ENCODE data around the gene SLC39A11. TPM values are rescaled to one million over a fixed set of nuclear protein-coding genes. Genes with fewer than 3 reads are reported as not detected.

SLC39A11 gene
- total RNA-seq, 4 donors from 2014 or later, result 23.0 to 30.9 (median 27.6) TPM

DNA sequence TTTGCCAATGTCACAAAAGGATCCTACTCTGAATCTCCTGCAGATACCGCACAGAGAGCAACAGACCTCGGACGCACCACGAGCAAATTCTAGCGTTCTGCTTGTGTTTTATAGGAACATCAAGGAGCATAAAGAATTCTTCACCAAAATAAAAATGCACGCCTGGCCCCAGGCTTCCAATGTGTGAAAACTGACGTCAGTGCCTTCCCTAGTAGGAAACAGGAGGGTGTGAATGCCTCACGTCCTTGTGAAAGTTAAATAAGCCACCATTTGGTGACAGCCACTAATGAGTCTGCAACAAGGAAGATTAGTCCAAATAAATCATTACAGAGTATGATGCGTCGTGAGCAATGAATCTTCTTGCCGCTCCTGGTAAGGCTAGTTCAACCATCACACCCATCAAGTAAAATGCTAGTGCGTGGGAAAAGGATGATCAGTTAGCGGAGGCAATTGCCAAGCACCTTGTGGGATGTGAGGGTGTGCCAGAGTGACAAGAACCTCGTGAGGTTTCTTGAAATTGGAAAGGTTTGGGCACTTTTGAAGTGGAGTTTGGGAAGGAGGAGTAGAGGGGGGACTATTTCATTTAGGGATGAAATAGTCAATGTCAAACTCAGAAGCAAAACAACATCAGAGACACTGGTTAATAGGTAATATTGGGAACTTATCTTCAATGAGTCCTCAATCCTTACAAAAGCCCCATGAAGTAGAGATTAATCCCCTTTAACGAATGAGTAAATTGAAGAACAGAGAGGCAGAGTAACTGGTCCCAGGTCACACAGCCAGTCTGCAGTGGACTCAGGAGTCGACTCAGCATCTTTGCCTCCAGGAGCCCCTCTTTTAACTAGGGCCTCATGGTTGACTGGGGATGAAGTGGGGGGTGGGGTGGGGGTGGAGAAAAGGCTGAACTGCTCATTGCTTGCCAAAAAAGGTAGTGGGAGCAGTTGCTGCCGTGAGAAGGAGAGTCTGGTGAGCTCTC lies 238.8 kb downstream of the SLC39A11 start:
- H3K4me3 ChIP-seq, result no peak overlapping the region
- no peak for DNase-seq
- WGBS, 2 donors, result 77 to 79% methylated on average over 17 of the region's 17 CpGs
- intact Hi-C loops (cut with DNase I), result no loop called here
- H3K36me3 ChIP-seq, result no peaks in the 10 kb centered on the region
- H3K9me3 ChIP-seq, result no peaks in the 10 kb centered on the region
- no peak overlapping the region for H3K27ac ChIP-seq
- H3K27me3 ChIP-seq, result no peaks in the 10 kb centered on the region
- TF ChIP-seq, protein P1, sequence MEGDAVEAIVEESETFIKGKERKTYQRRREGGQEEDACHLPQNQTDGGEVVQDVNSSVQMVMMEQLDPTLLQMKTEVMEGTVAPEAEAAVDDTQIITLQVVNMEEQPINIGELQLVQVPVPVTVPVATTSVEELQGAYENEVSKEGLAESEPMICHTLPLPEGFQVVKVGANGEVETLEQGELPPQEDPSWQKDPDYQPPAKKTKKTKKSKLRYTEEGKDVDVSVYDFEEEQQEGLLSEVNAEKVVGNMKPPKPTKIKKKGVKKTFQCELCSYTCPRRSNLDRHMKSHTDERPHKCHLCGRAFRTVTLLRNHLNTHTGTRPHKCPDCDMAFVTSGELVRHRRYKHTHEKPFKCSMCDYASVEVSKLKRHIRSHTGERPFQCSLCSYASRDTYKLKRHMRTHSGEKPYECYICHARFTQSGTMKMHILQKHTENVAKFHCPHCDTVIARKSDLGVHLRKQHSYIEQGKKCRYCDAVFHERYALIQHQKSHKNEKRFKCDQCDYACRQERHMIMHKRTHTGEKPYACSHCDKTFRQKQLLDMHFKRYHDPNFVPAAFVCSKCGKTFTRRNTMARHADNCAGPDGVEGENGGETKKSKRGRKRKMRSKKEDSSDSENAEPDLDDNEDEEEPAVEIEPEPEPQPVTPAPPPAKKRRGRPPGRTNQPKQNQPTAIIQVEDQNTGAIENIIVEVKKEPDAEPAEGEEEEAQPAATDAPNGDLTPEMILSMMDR (IDR thresholded peaks at IDR 0.05), result no peak
- TF ChIP-seq POLR2A (IDR thresholded peaks at IDR 0.05), result no peak
- H3K4me1 ChIP-seq, result no peaks in the 10 kb centered on the region

- 84 to 85% methylated on average over 5 of the region's 5 CpGs for WGBS, 2 donors
- H3K4me3 ChIP-seq, result no peak overlapping the region
- TF ChIP-seq, protein P1 (IDR thresholded peaks at IDR 0.05), result no peak
- TF ChIP-seq POLR2A (IDR thresholded peaks at IDR 0.05), result no peak
- no peak overlapping the region for H3K27ac ChIP-seq
- H3K27me3 ChIP-seq, result no peaks in the 10 kb centered on the region
- no peak for DNase-seq
- no peaks in the 10 kb centered on the region for H3K9me3 ChIP-seq
- intact Hi-C loops (cut with DNase I), result no loop called here
- no peaks in the 10 kb centered on the region for H3K4me1 ChIP-seq
- peaks cover 0 to 3% (median 0%) of the 10 kb centered on the region in 3 donors for H3K36me3 ChIP-seq
These were observed 240.1 kb downstream of the SLC39A11 start for GRCh38 chr17:72852277-72852938.

DNA sequence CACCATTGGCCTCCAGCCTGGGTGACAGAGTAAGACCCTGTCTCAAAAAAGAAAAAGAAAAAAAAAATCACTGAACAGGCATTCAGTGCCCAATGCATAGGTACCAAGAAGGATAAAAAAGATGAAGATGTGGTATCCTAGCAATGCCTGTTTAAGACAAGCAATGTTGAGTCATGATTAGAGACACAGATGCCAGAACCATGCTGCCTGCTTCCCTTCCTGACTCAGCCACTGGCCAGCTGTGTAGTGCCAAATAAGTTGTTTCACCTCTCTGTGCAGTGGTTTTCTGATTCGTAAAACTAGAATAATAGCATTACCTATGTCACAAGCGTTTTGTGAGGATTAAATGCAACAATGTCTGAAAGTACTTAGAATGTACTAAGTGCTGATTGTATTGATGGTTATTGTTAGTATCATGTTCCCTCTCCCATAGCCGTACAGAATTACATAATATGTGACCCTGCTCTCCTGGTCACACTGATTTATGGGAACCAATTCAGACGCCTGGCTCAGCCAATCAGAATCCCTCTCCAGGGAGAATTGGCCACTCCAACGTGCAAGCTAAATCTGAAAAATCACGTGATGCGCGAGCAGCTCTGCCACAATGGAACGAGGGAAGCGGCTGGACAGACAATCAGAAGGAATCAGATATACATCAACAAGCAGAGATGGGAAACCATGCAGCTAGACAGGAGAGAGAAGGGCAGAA lies 241.9 kb downstream of the SLC39A11 start:
- no peak for DNase-seq
- Histone ChIP-seq H3K9me3 (no peaks in the 10 kb centered on the region), H3K27ac (no peak overlapping the region), H3K4me3 (no peak overlapping the region), H3K4me1 (no peaks in the 10 kb centered on the region), H3K27me3 (no peaks in the 10 kb centered on the region), H3K36me3 (peaks cover 0 to 7% (median 0%) of the 10 kb centered on the region in 3 donors)
- WGBS, 2 donors, result 77 to 85% methylated on average over 6 to 8 of the region's 10 CpGs
- intact Hi-C loops (cut with DNase I), result no loop called here
- TF ChIP-seq POLR2A (IDR thresholded peaks at IDR 0.05), result no peak
- TF ChIP-seq, protein P1 (IDR thresholded peaks at IDR 0.05), result no peak

- no peak for TF ChIP-seq POLR2A (IDR thresholded peaks at IDR 0.05)
- TF ChIP-seq, protein P1 (IDR thresholded peaks at IDR 0.05), result no peak
- peaks cover 0 to 23% (median 0%) of the 10 kb centered on the region in 3 donors for H3K36me3 ChIP-seq
- WGBS, 2 donors, result 85 to 94% methylated on average over 1 of the region's 1 CpG
- H3K27me3 ChIP-seq, result no peaks in the 10 kb centered on the region
- DNase-seq, result no peak
- no peak overlapping the region for H3K4me3 ChIP-seq
- no peak overlapping the region for H3K27ac ChIP-seq
- intact Hi-C loops (cut with DNase I), result no loop called here
- H3K4me1 ChIP-seq, result no peaks in the 10 kb centered on the region
- no peaks in the 10 kb centered on the region for H3K9me3 ChIP-seq
These were observed 246.1 kb downstream of the SLC39A11 start for GRCh38 chr17:72846399-72846798.

All from esophagus squamous epithelium (tissue), 5 donors.